IMR-90 (cell line): ENCODE results near the gene TGFBR2. TPM values are rescaled to one million over a fixed set of nuclear protein-coding genes. Genes with fewer than 3 reads are reported as not detected.

ENCODE experiments used
- ATAC-seq: fragments of 200-7000 bp; cut with Tn5 transposase; 2 replicates; pipeline ENCODE4 v1.9.1; 2020; ENCODE audit warnings: low read depth, mild to moderate bottlenecking, moderate library complexity
- BruUV-seq: library from RNA; stranded (reverse); fragments of 400-500 nt; replicated peaks from 2 replicates; lab custom pipeline; 2021; lab: Mats Ljungman, UMichigan
- CTCF ChIA-PET: fragments of 300-600 bp; formaldehyde crosslinking; extraction: SDS; loops from one replicate; lab custom pipeline; 2021; ENCODE audit warnings: antibody characterized with exemption; lab: Yijun Ruan, JAX
- POLR2A ChIA-PET: fragments of 300-600 bp; sonication (Branson Sonifier 250); formaldehyde crosslinking; loops from one replicate; lab custom pipeline; 2022; ENCODE audit warnings: antibody characterized with exemption; ENCODE audit not compliant: unreplicated experiment; lab: Charles Lee
- DNase-seq: peaks from one replicate; pipeline ENCODE4 v3.0.0; 2013
- H2AFZ ChIP-seq: replicated peaks from 2 replicates; pipeline ENCODE3; 2013; ENCODE audit warnings: low read length, mild to moderate bottlenecking; ENCODE audit not compliant: poor library complexity
- H2AK5ac ChIP-seq: 2 replicates; pipeline ENCODE4 v1.6.1; 2013; ENCODE audit warnings: low read depth, low read length, inconsistent platforms
- H2AK9ac ChIP-seq: replicated peaks from 2 replicates; pipeline ENCODE3; 2013; ENCODE audit warnings: mild to moderate bottlenecking, low read depth, low read length, moderate library complexity; ENCODE audit not compliant: poor library complexity
- H2BK120ac ChIP-seq: 2 replicates; pipeline ENCODE4 v1.6.1; 2013; ENCODE audit warnings: low read depth, low read length, inconsistent platforms
- H2BK15ac ChIP-seq: 3 replicates; pipeline ENCODE4 v1.6.1; 2013; ENCODE audit warnings: low read depth, low read length, inconsistent platforms
- H2BK20ac ChIP-seq: 2 replicates; pipeline ENCODE4 v1.6.1; 2013; ENCODE audit warnings: low read depth, mild to moderate bottlenecking, inconsistent platforms, low read length, moderate library complexity
- H2BK5ac ChIP-seq: 2 replicates; pipeline ENCODE4 v1.6.1; 2013; ENCODE audit warnings: mild to moderate bottlenecking, low read depth, low read length, inconsistent platforms; ENCODE audit not compliant: poor library complexity, severe bottlenecking
- H3K14ac ChIP-seq: replicated peaks from 2 replicates; pipeline ENCODE4 v1.6.1; 2013; ENCODE audit warnings: low read depth, low read length, inconsistent platforms
- H3K18ac ChIP-seq: 2 replicates; pipeline ENCODE4 v1.6.1; 2013; ENCODE audit warnings: low read depth, low read length, control low read depth
- H3K23ac ChIP-seq: 2 replicates; pipeline ENCODE4 v1.6.1; 2013; ENCODE audit warnings: low read depth, low read length, inconsistent platforms
- H3K27ac ChIP-seq: 2 replicates; pipeline ENCODE4 v1.5.1; 2013; ENCODE audit warnings: mild to moderate bottlenecking, control low read depth, low read length; ENCODE audit not compliant: insufficient read depth
- H3K27me3 ChIP-seq: 2 replicates; pipeline ENCODE4 v1.6.1; 2013; ENCODE audit warnings: low read length; ENCODE audit not compliant: control insufficient read depth, insufficient read depth
- H3K36me3 ChIP-seq: 2 replicates; pipeline ENCODE4 v1.6.1; 2013; ENCODE audit warnings: low read length, mixed read lengths; ENCODE audit not compliant: control insufficient read depth, insufficient read depth
- H3K4ac ChIP-seq: 2 replicates; pipeline ENCODE4 v1.6.1; 2013; ENCODE audit warnings: low read depth, low read length, inconsistent platforms
- H3K4me1 ChIP-seq: 2 replicates; pipeline ENCODE4 v1.6.1; 2013; ENCODE audit warnings: low read length, mixed read lengths; ENCODE audit not compliant: control insufficient read depth, insufficient read depth
- H3K4me2 ChIP-seq: 2 replicates; pipeline ENCODE4 v1.6.1; 2013; ENCODE audit warnings: low read depth, mild to moderate bottlenecking, control low read depth, low read length, moderate library complexity
- H3K4me3 ChIP-seq: 2 replicates; pipeline ENCODE4 v1.5.1; 2013; ENCODE audit warnings: low read depth, mild to moderate bottlenecking, control low read depth, low read length, moderate library complexity; ENCODE audit not compliant: insufficient read depth
- H3K56ac ChIP-seq: 2 replicates; pipeline ENCODE4 v1.6.1; 2013; ENCODE audit warnings: low read length, inconsistent platforms; ENCODE audit not compliant: insufficient read depth; ENCODE audit errors: extremely low read depth
- H3K79me1 ChIP-seq, 2 experiments: 2 replicates each; pipeline ENCODE4 v1.6.1; 2013; ENCODE audit warnings: low read length in 2 of 2, inconsistent platforms in 1 of 2, low read depth in 1 of 2
- H3K9ac ChIP-seq: 2 replicates; pipeline ENCODE4 v1.6.1; 2013; ENCODE audit warnings: low read depth, low read length, control low read depth
- H3K9me1 ChIP-seq: 2 replicates; pipeline ENCODE4 v1.6.1; 2013; ENCODE audit warnings: low read length, inconsistent platforms; ENCODE audit not compliant: insufficient read depth
- H3K9me3 ChIP-seq: 2 replicates; pipeline ENCODE4 v1.6.1; 2013; ENCODE audit warnings: low read length; ENCODE audit not compliant: control insufficient read depth, insufficient read depth
- H4K20me1 ChIP-seq: 2 replicates; pipeline ENCODE4 v1.6.1; 2013; ENCODE audit warnings: low read length, inconsistent platforms; ENCODE audit not compliant: insufficient read depth
- H4K5ac ChIP-seq: 2 replicates; pipeline ENCODE4 v1.6.1; 2013; ENCODE audit warnings: mild to moderate bottlenecking, low read depth, low read length, control low read depth
- H4K8ac ChIP-seq, 2 experiments: 2 replicates each; pipeline ENCODE4 v1.6.1; 2013; ENCODE audit warnings: low read depth in 2 of 2, low read length in 2 of 2, control low read depth in 1 of 2, inconsistent platforms in 1 of 2
- H4K91ac ChIP-seq: 2 replicates; pipeline ENCODE4 v1.6.1; 2013; ENCODE audit warnings: low read depth, low read length, inconsistent platforms; ENCODE audit not compliant: insufficient read depth
- CTCF ChIP-seq: conservative IDR thresholded peaks from 2 replicates; pipeline ENCODE4 v1.5.1; 2012; ENCODE audit warnings: mild to moderate bottlenecking, low read depth, low read length, improper control_type of control experiment
- ELK1 ChIP-seq: fragments of 150-350 bp; IDR thresholded peaks from 2 replicates; pipeline ENCODE4 v1.6.1; 2016; ENCODE audit warnings: low read depth, mild to moderate bottlenecking, low read length, moderate library complexity, borderline replicate concordance
- MAZ ChIP-seq: IDR thresholded peaks from 2 replicates; pipeline ENCODE4 v1.6.1; 2012; ENCODE audit warnings: low read depth, mild to moderate bottlenecking, low read length, improper control_type of control experiment, moderate library complexity, borderline replicate concordance
- MXI1 ChIP-seq: IDR thresholded peaks from 2 replicates; pipeline ENCODE4 v1.6.1; 2012; ENCODE audit warnings: low read depth, mild to moderate bottlenecking, low read length, moderate library complexity, borderline replicate concordance
- POLR2A ChIP-seq: IDR thresholded peaks from 2 replicates; pipeline ENCODE4 v1.6.1; 2012; ENCODE audit warnings: mild to moderate bottlenecking, low read depth, low read length
- RAD21 ChIP-seq: IDR thresholded peaks from 2 replicates; pipeline ENCODE4 v1.6.1; 2012; ENCODE audit warnings: low read length, improper control_type of control experiment
- RCOR1 ChIP-seq: IDR thresholded peaks from 2 replicates; pipeline ENCODE4 v1.6.1; 2012; ENCODE audit warnings: mild to moderate bottlenecking, low read length, improper control_type of control experiment; ENCODE audit not compliant: insufficient replicate concordance
- SMC3 ChIP-seq: fragments of 150-350 bp; IDR thresholded peaks from 2 replicates; pipeline ENCODE4 v1.6.1; 2016; ENCODE audit warnings: low read depth, mild to moderate bottlenecking, antibody characterized with exemption, low read length, moderate library complexity
- USF2 ChIP-seq: fragments of 150-350 bp; IDR thresholded peaks from 2 replicates; pipeline ENCODE4 v1.6.1; 2017; ENCODE audit warnings: mild to moderate bottlenecking, antibody characterized with exemption, low read length, low read depth
- WGBS, 2 experiments: methylation state at CpG; one replicate each; pipeline versions ENCODE4 v1.1.5 to v1.1.7; 2013; ENCODE audit warnings: missing lambda C conversion rate in 2 of 2; ENCODE audit not compliant: insufficient read length in 1 of 2; ENCODE audit errors: extremely low coverage in 2 of 2; 5-methylcytosine and 5-hydroxymethylcytosine counted together
- dilution Hi-C: fragments of 300-500 bp; cut with HindIII; formaldehyde crosslinking; loops from one replicate; pipeline ENCODE4 v1.14.3; 2018; ENCODE audit warnings: low sequenced_read_pairs; ENCODE audit not compliant: unreplicated experiment
- in situ Hi-C: fragments of 300-500 bp; cut with MboI; formaldehyde crosslinking; loops from 3 replicates; pipeline ENCODE4 v1.14.3; 2019; ENCODE audit warnings: low sequenced_read_pairs, inconsistent platforms, mixed read lengths
- intact Hi-C: fragments of 100-400 bp; cut with micrococcal nuclease; formaldehyde crosslinking; loops from 2 replicates; pipeline ENCODE4 v1.10.0; 2022
- polyA plus RNA-seq, 3 experiments: library from polyadenylated mRNA; depleted of rRNA; stranded (reverse); fragments of >200 nt; gene quantifications; 2 replicates each; pipeline ENCODE4 v1.2.3, GENCODE V29; 2012; ENCODE audit warnings: low replicate concordance in 1 of 3
- total RNA-seq: library from RNA; depleted of rRNA; stranded (reverse); fragments of >200 nt; gene quantifications from 2 replicates; pipeline ENCODE4 v1.2.3, GENCODE V29; 2012

TGFBR2 gene
- total and polyA plus RNA-seq, 2 of the 4 experiments (the other 2 are of a cell fraction): 63.7 to 87.5 TPM

GRCh38 chr3:30614943-30615342 lies 8.5 kb downstream of the TGFBR2 start:
- TF ChIP-seq SMC3 (no peak), USF2 (no peak), MAZ (no peak), RCOR1 (no peak), RAD21 (no peak), ELK1 (no peak), CTCF (no peak), POLR2A (no peak), MXI1 (no peak)
- Histone ChIP-seq H3K36me3 (peaks cover 1% of the 10 kb centered on the region; the same call in 1 of the 2 replicates), H2AK5ac (no peak overlapping the region), H3K4me3 (no peak overlapping the region), H4K20me1 (peaks cover 34% of the 10 kb centered on the region; the same call in 1 of the 2 replicates), H2BK15ac (no peak overlapping the region), H3K4ac (peak overlapping the region; percentile 52; the same call in 1 of the 2 replicates), H3K9me1 (peaks cover 15% of the 10 kb centered on the region), H2BK20ac (no peak overlapping the region), H3K79me1 (peaks cover 30 to 72% of the 10 kb centered on the region in 2 experiments), H3K27ac (peak overlapping the region; percentile 23; the same call in 1 of the 2 replicates), H3K9me3 (no peaks in the 10 kb centered on the region), H3K14ac (no peak overlapping the region), H2BK120ac (peak overlapping the region; percentile 7; the same call in 1 of the 2 replicates), H4K91ac (no peak overlapping the region), H3K4me2 (peak overlapping the region; percentile 71; the same call in 1 of the 2 replicates), H3K23ac (no peak overlapping the region), H4K8ac (peak overlapping the region in 1 of 2 experiments; percentile 45; a peak in 1 of 4 replicates), H3K9ac (no peak overlapping the region), H3K27me3 (no peaks in the 10 kb centered on the region), H2AK9ac (no peak overlapping the region), H2BK5ac (peak overlapping the region; percentile 58), H2AFZ (no peak overlapping the region), H3K4me1 (peaks cover 21% of the 10 kb centered on the region), H3K18ac (peak overlapping the region; percentile 84; the same call in 1 of the 2 replicates), H3K56ac (no peak overlapping the region), H4K5ac (no peak overlapping the region; the same call in 1 of the 2 replicates)
- no peak for DNase-seq
- no peak for ATAC-seq
- POLR2A ChIA-PET: no interaction called here
- CTCF ChIA-PET: no interaction called here
- in situ Hi-C loops (no loop called here), dilution Hi-C loops (no loop called here), intact Hi-C loops (no loop called here)
- no CpG with 5 or more reads among the region's 1 CpG for WGBS, 2 experiments
- no TSS peak for BruUV-seq
